Right hindlimb (tissue), 1 donor: Measurements from ENCODE around the gene NR3C1.

Experiments
- DNase-seq: peaks from one replicate; pipeline ENCODE4 v3.0.0-alpha.2; 2018

NR3C1 gene

DNA sequence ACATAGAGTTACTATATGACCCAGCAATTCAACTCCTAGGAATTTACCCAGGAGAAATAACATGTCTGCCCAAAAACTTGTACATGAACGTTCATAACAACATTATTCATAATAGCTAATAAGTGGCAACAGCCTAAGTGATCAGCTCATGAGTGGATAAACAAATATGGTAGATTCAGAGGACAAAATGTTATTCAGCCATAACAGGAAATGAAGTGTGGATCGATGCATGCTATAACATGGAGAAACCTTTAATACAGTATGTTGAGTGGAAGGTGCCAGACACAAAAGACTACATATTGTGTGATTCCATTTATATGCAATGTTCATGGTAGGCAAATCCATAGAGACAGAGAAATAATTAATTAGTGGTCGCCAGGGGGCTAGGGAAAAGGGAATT is 22.3 kb upstream of the NR3C1 start:
- DNase-seq: no peak

- DNase-seq: no peak
Measured at GRCh38 chr5:143418140-143418866, 14.8 kb upstream of the NR3C1 start.

DNA sequence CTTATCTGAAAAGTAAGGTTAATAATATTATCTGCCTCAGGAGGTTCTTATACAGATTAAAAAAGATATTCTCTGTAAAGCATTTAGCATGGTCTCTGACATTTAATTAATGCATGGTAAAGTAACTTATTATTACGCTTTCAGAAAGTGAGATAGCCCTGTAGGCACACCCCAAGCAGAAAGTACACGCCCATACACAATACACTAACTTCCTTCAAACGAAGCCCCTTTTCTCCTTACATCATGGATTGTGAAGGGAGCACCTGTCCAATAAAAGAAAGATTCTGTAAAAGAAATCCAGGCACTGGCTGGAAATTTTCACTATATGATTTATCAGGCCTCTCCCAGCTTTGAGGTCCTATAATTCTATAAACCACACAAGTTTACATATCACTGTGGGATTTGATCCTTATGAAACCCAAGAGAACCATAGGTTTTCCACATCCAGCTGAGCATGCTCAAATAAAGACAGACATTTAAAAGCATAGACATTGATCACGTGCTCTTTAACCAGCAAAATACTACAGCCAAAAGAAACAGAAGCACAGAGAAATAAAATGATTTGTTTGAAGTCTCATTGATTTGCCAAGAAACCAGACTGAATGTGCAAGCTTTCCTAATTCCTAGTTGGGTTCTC is 14.1 kb upstream of the NR3C1 start:
- DNase-seq: no peak

GRCh38 chr5:143416411-143416810 is 12.9 kb upstream of the NR3C1 start:
- no peak for DNase-seq

GRCh38 chr5:143413958-143414669 is 10.6 kb upstream of the NR3C1 start:
- DNase-seq: peak; percentile 29

GRCh38 chr5:143412661-143413342 is 9.3 kb upstream of the NR3C1 start:
- DNase-seq: no peak

DNA sequence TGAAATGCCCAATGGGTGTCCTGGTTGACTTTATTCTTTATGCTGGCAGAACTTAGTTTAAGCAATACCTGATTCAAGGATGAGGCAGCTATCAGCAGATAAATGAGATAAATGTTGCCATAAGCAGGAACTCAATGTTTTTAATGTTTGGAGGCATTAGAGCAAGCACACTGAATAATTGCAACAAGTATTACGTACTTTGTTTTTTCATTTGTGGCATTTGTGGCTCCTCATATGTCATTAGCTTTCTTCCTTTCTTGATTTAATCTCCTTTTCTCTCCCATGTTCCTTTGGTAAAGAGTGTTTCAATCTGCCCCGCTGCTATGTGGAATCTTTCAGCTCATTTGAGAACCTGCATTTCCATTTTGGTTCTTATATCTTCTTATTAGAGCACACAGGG is 6.4 kb upstream of the NR3C1 start:
- no peak for DNase-seq

- no peak for DNase-seq
Measured at GRCh38 chr5:143406408-143406807, 2.9 kb upstream of the NR3C1 start.

GRCh38 chr5:143405849-143406098 is 2.3 kb upstream of the NR3C1 start:
- DNase-seq: no peak

DNA sequence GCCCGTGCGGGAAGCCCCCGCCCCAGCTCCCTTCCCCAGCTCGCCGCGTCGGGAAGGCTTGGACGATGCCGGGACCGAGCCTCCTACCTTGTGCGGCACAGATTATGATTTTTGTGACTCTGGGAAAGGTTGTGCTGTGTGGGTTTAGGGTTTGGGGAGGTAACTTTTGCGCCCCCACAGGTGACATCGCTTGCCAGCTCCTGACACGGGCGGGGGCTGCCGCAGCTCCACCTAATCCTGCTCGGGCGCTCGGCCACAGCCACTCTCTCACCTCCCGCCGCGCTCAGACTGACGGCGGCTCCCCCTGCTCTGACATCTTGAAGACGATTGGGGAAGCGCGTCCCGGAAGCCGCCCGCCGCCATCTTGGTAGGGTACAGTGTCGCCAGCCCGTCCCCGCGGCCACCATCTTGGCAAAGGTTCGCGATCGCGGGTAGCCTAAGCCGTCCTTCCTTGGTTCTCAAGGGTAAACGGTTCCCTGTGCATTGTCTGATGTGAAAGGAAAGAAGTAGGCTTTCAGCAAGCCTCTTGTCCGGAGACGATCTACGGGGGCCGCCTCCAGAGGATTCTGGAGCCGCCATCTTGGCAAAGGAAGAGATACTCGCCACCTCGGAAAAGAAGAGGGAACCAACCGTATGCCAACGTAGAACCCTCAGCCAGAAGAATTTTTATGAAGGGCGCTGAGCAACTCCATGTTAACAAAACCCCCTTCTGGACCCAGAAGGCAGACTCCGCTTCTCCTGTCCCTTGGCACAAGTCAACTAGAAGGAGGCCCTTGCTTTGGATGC is 1.8 kb upstream of the NR3C1 start:
- DNase-seq: peak; percentile 93

DNA sequence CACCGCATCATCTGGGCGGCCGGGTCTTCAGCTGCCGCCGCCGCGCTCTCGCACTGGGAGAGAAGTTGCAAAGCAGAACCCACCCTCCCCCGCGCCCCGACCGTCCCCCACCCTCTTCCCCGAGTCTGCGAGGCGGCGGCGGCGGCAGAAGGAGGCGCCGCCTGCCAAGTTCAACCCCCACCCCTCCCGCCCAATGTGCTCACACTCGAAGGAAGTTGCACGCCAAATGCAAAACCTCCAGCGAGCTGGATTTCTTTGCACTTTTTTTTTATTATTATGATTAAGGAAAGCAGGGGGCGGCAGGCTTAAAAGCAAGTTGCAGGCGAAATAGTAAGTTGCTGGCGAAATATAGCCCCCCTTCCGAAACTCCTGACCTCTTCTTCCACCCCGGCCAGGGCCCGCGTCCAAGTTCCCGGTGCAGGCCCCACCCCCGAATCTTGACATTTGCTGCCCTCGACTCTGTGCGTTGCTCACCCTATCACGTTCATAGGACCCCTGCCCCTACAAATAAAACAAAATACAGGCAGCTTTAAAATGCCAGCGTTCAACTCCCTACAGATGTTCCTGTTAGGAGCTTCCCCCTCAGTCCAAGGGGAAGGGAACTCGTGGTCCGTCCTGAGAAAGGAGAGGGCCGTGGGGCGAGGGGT is 1.1 kb upstream of the NR3C1 start:
- DNase-seq: peak; percentile 94

- DNase-seq: no peak
Measured at GRCh38 chr5:143403334-143403592, 223 bp downstream of the NR3C1 start.

- peak; percentile 69 for DNase-seq
Measured at GRCh38 chr5:143402553-143403333, 743 bp downstream of the NR3C1 start.

DNA sequence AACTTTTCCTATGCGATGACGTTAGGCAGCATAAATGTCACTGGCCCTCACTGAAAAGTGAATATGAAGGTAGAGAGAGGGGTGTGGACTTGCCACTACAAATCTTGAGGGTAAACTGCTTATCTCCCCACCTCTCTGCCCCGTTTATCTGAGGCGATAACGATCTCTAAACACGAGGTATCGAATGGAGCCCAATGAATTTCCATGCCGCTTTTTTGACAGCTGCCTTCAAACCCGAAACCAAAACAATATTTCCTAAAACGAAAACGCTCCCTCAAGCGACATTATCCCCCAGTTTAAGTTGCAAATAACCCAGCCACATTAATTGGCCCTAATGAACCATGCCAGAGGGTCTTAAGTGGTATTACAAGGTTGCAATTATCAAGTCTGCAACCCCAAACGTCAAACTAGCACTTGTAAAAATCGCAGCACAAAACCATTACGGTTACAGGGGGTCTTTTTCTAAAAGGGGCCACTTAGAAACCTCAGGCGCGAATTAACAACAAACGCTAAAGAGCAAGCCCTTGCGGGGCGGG is 1.4 kb downstream of the NR3C1 start:
- no peak for DNase-seq

- no peak for DNase-seq
Measured at GRCh38 chr5:143401227-143402016, 2.1 kb downstream of the NR3C1 start.

DNA sequence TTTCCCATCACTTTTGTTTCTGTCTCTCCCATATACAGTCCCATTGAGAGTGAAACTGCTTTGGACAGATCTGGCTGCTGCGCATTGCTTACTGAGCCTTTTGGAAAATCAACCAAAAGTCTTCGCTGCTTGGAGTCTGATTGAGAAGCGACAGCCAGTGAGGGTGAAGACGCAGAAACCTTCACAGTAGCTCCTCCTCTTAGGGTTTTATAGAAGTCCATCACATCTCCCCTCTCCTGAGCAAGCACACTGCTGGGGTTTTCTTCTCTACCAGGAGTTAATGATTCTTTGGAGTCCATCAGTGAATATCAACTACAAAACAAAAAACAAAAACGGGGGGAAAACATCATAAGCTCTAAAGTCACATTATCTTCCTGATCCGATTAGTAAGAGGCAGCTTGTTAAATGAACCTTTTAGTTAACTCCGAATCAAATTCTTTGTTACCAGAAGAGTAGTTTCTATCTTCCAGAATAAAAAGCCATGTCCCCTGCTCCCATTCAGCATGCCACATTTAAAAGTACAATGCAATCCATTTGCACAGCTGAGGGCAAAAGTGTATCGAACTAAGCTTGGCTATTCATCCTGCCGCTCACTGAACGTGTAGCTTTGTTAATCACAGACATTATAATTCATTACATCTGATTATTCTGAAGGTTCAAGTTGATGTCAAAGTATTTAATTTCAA is 2.8 kb downstream of the NR3C1 start:
- DNase-seq: no peak

GRCh38 chr5:143399616-143400540 is 3.6 kb downstream of the NR3C1 start:
- DNase-seq: no peak

DNA sequence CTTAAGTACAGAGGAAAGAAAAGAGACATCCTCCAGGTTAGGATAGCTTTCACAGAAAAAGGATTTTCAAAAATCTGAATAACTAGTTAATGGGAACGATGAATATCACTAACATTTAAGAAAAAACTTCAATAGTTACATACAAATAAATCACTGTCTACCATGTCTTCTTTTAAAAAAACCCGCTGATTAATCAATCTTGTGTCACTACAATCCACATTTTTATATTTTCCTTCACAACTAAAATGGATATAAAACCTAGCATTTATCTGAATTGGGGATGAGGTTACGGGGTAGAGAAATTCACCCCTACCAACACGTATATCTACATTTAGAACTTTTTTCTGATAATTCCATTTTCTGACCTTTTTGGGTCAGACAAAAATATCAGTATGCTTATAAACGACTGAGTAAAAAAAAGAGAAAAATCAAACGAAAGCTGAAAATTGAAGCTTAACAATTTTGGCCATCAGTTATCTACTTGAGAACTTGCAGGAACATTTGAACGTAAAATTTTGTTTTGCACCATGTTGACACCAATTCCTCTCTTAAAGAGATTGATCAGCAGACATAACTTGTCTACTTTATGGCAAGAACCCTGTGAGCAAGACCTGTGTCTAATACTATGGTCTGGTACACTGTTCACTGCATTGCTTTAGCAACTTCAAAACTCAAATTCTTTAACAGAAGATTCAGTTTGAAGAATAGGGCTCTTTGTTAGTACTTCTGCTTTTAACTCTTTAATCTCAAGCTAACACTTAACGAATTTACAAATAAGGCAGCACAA is 4.8 kb downstream of the NR3C1 start:
- no peak for DNase-seq
